Dedifferentiated amniotic fluid mesenchymal stem cell (primary cell): ENCODE measurements around the gene ACD.

Experiments
- DNase-seq: peaks from one replicate; pipeline ENCODE4 v3.0.0-alpha.2; 2016; ENCODE audit errors: extremely low spot score

Gene ACD

DNA sequence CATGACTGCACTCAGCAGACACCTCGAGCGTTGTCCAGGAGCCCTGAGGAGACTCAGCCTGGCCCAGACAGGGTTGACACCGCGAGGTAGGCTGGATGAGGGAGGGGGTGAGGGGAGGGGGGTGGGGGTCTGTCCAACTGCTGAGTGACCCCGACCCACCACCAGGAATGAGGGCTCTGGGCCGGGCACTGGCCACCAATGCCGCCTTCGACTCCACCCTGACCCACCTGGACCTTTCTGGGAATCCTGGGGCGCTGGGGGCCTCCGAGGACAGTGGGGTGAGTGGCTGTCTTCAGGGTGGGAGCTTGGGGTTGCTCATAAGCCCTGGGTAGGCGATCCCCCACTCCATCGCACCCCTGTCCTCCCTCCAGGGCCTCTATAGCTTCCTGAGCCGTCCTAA, 12.4 kb downstream of the ACD start:
- DNase-seq = no peak

- no peak for DNase-seq
These were observed 12.9 kb downstream of the ACD start for GRCh38 chr16:67647111-67647651.

GRCh38 chr16:67645397-67646121, 14.5 kb downstream of the ACD start:
- DNase-seq = no peak

DNA sequence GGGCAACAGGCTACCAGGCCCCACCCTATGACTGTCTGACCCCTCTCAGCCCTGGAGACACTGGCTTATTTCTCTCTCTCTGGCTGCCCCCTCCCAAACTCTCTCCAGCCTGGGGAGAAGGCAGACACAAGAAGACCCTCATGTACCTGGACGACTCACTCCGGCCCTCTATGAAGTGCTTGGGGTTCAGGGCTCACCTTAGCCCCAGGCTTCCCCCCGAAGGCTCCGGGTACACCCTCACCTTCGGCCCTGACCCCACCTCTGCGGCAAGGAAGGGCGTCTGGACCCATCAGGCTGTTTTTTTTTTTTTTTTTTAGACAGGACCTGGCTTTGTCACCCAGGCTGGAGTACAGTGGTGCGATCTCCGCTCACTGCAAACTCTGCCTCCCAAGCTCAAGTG, 16.0 kb downstream of the ACD start:
- DNase-seq = no peak

DNA sequence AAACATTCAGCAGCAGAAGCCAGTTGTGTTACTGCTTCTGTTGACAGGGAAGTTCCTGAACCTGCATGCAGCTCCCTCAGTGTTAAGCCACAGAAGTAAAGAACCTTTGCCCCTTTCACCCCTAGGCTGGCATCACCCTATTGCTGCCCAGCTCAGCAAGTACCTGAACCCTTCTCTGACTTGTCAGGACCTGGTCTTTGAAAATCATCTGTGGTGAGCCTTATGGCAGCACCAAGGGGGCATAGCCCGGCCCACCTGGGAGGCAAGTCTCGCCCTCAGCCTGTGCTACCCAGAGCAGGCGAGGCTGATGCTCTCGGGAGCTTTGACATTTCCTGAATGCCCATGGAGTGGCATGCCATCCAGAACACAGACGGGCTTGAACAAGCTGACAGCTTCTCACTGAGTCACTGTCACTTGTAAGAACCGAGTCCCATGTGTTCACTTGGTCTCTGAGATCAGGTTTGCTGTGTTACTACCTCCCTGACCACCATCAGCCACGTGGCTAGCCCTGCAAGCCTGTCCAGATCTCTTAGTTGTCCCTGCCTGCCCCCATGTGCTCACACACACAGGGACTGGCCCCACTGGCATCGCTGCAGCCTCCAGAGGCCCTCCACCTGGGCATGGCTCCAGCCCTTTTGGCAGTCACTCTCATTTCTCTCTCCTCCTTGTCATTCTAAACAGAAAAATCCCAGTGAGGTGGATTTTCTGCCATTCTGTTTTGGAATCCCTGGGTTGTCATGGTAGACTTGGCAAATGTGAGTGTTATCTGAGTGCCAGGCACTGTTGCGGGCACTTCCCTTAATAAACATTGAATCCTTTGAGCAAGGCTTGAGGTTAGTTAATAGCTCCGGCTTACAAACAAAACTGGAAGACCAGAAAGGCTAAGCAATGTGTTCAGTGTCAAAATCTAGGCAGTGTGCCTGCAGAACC, 18.0 kb downstream of the ACD start:
- DNase-seq = no peak

DNA sequence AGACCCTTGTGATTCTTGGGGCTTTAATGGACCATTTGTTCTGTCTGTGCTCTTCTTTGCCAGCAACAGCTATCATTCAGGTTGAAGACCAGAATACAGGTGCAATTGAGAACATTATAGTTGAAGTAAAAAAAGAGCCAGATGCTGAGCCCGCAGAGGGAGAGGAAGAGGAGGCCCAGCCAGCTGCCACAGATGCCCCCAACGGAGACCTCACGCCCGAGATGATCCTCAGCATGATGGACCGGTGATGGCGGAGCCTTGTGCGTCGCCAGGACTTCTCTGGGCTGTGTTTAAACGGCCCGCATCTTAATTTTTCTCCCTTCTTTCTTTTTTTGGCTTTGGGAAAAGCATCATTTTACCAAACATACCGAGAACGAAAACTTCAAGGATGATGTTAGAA, 22.4 kb downstream of the ACD start:
- DNase-seq = no peak

- no peak for DNase-seq
These were observed 23.3 kb downstream of the ACD start for GRCh38 chr16:67636713-67637112.

DNA sequence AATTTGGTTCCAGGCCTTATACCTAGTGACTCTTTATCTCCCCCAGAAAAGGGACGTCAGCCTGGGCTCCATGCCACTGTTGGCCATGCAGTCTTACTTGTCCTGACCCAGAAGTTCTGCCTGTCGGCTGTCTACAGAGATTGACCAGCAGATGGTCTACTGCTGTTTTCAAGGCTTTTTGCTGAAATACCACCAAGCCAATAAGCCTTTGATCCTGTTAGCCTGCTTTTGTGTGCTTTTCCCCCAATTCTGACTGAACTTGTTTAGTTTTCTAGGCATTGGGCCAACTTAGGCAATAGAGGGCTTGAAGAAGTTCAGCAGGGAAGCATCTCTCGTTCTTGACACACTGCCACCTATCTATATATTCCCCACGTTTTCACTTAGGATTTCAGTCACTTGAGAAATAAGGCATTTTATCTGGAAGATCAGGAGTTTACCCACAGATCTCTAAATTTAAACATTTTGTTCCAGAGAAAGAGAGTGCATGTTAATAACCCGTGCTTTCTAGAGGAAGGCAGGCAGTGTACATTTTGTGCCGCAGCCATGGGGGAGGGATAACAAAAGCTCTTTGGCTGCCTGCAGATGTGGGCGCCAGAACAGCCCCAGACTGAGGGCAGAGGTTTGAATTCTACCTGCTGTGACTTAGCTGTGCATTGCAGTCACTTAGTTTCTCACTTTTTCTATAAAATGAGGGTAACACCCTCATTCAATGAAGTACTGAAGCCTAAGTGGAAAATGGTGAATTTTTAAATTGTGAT, 27.5 kb downstream of the ACD start:
- DNase-seq = no peak

GRCh38 chr16:67628216-67628615, 31.8 kb downstream of the ACD start:
- no peak for DNase-seq

- DNase-seq = no peak
These were observed 46.3 kb downstream of the ACD start for GRCh38 chr16:67613808-67614207.

DNA sequence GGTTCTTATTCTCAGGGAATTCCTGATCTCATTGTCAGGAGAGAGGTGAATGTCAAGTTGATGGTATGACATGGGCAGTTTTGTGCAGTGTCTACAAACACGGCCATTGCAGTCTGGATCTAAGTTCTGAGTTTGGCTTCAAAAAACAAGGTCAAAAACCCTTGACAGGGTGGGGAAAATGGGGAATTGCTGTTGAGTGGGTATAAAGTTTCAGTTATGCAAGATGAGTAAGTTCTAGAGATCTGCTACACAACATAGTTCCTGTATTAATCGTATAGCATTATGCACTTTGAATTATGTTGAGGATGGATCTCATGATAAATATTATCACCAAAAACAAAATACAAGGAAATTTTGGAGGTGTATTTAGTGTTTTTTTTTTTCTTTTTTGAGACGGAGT, 51.7 kb downstream of the ACD start:
- DNase-seq = no peak
